GM20000 (cell line): Measurements from ENCODE around the gene ERBB4.

Source experiments
- DNase-seq: peaks from one replicate; pipeline ENCODE4 v3.0.0; 2012; ENCODE audit warnings: low spot score
- TF ChIP-seq, protein P1 (sequence below): IDR thresholded peaks from 2 replicates; pipeline ENCODE4 v1.5.1; 2012; ENCODE audit warnings: mild to moderate bottlenecking, control low read depth; ENCODE audit errors: extremely low read depth, missing control alignments

The ERBB4 gene

DNA sequence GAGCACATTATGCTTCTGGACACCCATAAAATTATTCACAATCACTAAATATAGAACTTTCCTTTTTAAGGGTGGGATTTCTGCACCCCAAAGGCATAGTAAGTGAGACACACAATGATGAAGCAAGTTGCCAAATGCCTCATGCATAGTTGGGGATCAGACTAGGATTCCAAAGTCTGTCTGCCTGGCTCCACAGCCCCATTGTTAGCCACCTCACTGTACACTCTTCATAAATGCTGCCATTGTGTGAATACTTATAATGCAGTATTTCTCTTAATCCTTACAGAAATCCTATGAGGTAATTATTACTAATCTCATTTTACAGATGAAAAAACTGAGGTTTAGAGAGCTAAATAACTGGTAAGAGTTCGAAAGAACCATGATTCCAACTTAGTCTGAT lies 738.6 kb downstream of the ERBB4 start:
- TF ChIP-seq, protein P1, sequence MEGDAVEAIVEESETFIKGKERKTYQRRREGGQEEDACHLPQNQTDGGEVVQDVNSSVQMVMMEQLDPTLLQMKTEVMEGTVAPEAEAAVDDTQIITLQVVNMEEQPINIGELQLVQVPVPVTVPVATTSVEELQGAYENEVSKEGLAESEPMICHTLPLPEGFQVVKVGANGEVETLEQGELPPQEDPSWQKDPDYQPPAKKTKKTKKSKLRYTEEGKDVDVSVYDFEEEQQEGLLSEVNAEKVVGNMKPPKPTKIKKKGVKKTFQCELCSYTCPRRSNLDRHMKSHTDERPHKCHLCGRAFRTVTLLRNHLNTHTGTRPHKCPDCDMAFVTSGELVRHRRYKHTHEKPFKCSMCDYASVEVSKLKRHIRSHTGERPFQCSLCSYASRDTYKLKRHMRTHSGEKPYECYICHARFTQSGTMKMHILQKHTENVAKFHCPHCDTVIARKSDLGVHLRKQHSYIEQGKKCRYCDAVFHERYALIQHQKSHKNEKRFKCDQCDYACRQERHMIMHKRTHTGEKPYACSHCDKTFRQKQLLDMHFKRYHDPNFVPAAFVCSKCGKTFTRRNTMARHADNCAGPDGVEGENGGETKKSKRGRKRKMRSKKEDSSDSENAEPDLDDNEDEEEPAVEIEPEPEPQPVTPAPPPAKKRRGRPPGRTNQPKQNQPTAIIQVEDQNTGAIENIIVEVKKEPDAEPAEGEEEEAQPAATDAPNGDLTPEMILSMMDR = no peak

DNA sequence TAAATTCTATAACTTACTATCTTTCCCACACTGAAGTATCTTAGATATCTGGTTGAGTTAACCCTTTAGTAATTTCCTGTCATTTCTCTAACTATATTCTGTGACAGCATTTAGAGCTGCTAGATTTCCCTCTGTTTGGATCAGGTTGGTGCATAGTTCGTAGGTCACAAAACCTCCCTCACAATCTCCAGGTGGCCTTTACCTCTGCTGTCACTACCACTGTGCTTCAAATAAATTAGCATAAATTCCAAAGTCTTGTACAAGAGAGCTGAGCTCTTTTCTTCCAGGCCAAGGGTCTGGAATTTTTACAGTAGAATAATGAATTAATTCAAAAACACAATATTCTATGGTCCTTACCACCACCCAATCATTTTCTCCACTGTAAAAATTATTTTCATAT lies 739.7 kb downstream of the ERBB4 start:
- no peak for DNase-seq
- TF ChIP-seq, protein P1 = no peak

More for the DNA sequence above, 738.6 kb downstream of the ERBB4 start:
- DNase-seq = no peak

GRCh38 chr2:211793690-211794089 lies 744.9 kb downstream of the ERBB4 start:
- no peak for DNase-seq
- TF ChIP-seq, protein P1 = no peak

DNA sequence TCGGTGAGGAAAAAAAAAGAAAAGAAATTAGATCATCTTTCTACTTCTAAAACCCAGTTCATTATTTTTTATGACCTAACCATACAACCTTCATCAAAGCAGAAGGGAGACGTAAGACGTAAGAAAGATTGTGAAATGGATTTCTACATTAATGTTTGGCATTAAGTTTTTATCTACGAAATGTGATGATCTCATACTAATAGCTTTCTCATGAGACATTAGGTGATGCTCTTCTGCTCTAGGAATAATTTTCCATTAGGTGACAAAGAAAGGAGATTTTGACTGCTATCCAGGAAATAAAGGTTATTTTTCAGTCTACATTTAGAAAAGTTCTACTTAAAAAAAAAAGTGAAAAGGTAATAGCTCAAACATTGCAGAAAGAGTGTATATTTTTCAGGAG lies 748.6 kb downstream of the ERBB4 start:
- TF ChIP-seq, protein P1 = no peak
- no peak for DNase-seq

GRCh38 chr2:211766689-211767088 lies 771.9 kb downstream of the ERBB4 start:
- DNase-seq = no peak
- TF ChIP-seq, protein P1 = no peak

DNA sequence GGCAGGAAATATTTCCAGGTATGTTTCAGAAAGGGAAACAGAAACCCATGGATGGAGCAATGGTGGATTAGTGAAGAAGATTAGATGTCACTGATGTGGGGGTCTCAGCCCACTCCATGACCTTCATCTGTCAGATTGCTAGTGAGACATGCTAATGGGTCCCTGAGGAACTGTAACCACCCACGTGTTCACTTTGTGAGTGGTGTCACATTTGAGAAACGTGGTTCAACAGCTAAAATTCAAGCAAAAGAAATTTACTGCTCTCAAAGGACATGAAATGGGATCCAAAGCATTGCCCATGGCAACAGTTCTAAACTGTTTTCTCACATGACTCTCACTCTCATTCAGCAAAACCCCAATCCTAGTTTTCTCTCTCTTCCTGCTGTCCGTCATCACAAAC lies 776.1 kb downstream of the ERBB4 start:
- DNase-seq = no peak
- TF ChIP-seq, protein P1 = no peak

- TF ChIP-seq, protein P1 = no peak
- no peak for DNase-seq
Observed at GRCh38 chr2:211760103-211760502, 778.5 kb downstream of the ERBB4 start.
